Measurements from ENCODE around the gene FUT7. TPM values are rescaled to one million over a fixed set of nuclear protein-coding genes. Genes with fewer than 3 reads are reported as not detected.

FUT7 gene
- total and polyA plus RNA-seq, 9 of the 15 experiments (the other 6 are each of a cell fraction or from before 2014, with no cell fraction given) = not detected

GRCh38 chr9:137028263-137029057 lies 3.4 kb downstream of the FUT7 start (continued):
- TF ChIP-seq, protein P1, sequence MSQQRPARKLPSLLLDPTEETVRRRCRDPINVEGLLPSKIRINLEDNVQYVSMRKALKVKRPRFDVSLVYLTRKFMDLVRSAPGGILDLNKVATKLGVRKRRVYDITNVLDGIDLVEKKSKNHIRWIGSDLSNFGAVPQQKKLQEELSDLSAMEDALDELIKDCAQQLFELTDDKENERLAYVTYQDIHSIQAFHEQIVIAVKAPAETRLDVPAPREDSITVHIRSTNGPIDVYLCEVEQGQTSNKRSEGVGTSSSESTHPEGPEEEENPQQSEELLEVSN (IDR thresholded peaks at IDR 0.05; ENCODE audit: borderline replicate concordance in 1 of 2, extremely low read depth in 1 of 2, insufficient read depth in 1 of 2, insufficient read length in 1 of 2, low read depth in 1 of 2, low read length in 1 of 2, poor library complexity in 1 of 2, severe bottlenecking in 1 of 2) = peak; percentile 64 to 85
- TF ChIP-seq CXXC5 (CRISPR knock-in tag; IDR thresholded peaks at IDR 0.05) (peak; percentile 53; the same call in 1 of the 2 replicates), CREB1 (IDR thresholded peaks at IDR 0.05) (no peak), CREB1 (CRISPR knock-in tag; IDR thresholded peaks at IDR 0.05) (0 out of 2 replicates have a peak, but pooled peaks have one; percentile 5), RB1 (IDR thresholded peaks at IDR 0.05; ENCODE audit: low read depth) (peak; percentile 79), ZBTB7A (IDR thresholded peaks at IDR 0.05; ENCODE audit: borderline replicate concordance, control insufficient read depth, low read depth, low read length) (peak; percentile 70; the same call in 1 of the 2 replicates), RAD21 (CRISPR knock-in tag; conservative IDR thresholded peaks at IDR 0.05 in 1 of 2, IDR thresholded peaks at IDR 0.05 in 1 of 2) (peak in 1 of 2 experiments; percentile 39; a peak in 2 of 4 replicates), EGR1 (conservative IDR thresholded peaks at IDR 0.05) (peak; percentile 33), RBFOX2 (IDR thresholded peaks at IDR 0.05; ENCODE audit: low read depth, low read length) (peak; percentile 56), TFAP4 (CRISPR knock-in tag; IDR thresholded peaks at IDR 0.05; ENCODE audit: borderline replicate concordance) (peak; percentile 14; the same call in 1 of the 2 replicates)
- TF ChIP-seq, protein P2, sequence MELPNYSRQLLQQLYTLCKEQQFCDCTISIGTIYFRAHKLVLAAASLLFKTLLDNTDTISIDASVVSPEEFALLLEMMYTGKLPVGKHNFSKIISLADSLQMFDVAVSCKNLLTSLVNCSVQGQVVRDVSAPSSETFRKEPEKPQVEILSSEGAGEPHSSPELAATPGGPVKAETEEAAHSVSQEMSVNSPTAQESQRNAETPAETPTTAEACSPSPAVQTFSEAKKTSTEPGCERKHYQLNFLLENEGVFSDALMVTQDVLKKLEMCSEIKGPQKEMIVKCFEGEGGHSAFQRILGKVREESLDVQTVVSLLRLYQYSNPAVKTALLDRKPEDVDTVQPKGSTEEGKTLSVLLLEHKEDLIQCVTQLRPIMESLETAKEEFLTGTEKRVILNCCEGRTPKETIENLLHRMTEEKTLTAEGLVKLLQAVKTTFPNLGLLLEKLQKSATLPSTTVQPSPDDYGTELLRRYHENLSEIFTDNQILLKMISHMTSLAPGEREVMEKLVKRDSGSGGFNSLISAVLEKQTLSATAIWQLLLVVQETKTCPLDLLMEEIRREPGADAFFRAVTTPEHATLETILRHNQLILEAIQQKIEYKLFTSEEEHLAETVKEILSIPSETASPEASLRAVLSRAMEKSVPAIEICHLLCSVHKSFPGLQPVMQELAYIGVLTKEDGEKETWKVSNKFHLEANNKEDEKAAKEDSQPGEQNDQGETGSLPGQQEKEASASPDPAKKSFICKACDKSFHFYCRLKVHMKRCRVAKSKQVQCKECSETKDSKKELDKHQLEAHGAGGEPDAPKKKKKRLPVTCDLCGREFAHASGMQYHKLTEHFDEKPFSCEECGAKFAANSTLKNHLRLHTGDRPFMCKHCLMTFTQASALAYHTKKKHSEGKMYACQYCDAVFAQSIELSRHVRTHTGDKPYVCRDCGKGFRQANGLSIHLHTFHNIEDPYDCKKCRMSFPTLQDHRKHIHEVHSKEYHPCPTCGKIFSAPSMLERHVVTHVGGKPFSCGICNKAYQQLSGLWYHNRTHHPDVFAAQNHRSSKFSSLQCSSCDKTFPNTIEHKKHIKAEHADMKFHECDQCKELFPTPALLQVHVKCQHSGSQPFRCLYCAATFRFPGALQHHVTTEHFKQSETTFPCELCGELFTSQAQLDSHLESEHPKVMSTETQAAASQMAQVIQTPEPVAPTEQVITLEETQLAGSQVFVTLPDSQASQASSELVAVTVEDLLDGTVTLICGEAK (IDR thresholded peaks at IDR 0.05) = 0 out of 2 replicates have a peak, but pooled peaks have one; percentile 40
- TF ChIP-seq, protein P2 (CRISPR knock-in tag; IDR thresholded peaks at IDR 0.05) = no peak
- TF ChIP-seq, protein P3, sequence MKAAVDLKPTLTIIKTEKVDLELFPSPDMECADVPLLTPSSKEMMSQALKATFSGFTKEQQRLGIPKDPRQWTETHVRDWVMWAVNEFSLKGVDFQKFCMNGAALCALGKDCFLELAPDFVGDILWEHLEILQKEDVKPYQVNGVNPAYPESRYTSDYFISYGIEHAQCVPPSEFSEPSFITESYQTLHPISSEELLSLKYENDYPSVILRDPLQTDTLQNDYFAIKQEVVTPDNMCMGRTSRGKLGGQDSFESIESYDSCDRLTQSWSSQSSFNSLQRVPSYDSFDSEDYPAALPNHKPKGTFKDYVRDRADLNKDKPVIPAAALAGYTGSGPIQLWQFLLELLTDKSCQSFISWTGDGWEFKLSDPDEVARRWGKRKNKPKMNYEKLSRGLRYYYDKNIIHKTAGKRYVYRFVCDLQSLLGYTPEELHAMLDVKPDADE (conservative IDR thresholded peaks at IDR 0.05; ENCODE audit: control insufficient read depth, low read depth, low read length) = peak; percentile 16; the same call in 1 of the 2 replicates
